Sigmoid colon (tissue), 7 donors: Measurements from ENCODE around the gene ORC4. TPM values are rescaled to one million over a fixed set of nuclear protein-coding genes. Genes with fewer than 3 reads are reported as not detected.

Experiments
- DNase-seq: peaks from one replicate; pipeline ENCODE4 v3.0.0-alpha.2; 2019
- H3K27ac ChIP-seq, 4 donors: fragments of 200-600 bp; sonication (generic); one replicate each; pipeline ENCODE4 v1.5.1; 2016 to 2019; ENCODE audit warnings: mild to moderate bottlenecking in 1 of 4
- H3K27me3 ChIP-seq, 3 donors: fragments of 200-600 bp; sonication (generic); one replicate each; pipeline ENCODE4 v1.5.1; 2019; ENCODE audit warnings: mild to moderate bottlenecking in 1 of 3
- H3K36me3 ChIP-seq, 4 donors: fragments of 200-600 bp; sonication (generic); one replicate each; pipeline ENCODE4 v1.5.1; 2016 to 2019
- H3K4me1 ChIP-seq, 4 donors: fragments of 200-600 bp; sonication (generic); one replicate each; pipeline ENCODE4 v1.5.1; 2017 to 2019
- H3K4me3 ChIP-seq, 4 donors: fragments of 200-600 bp; sonication (generic); one replicate each; pipeline ENCODE4 v1.5.1; 2017 to 2019; ENCODE audit warnings: mild to moderate bottlenecking in 2 of 4, moderate library complexity in 1 of 4
- H3K9me3 ChIP-seq, 4 donors: fragments of 200-600 bp in 3 of 4; sonication (generic) in 3 of 4; one replicate each; pipeline versions ENCODE4 v1.5.1 to v1.6.1; 2013 to 2019
- CTCF ChIP-seq, 4 experiments: fragments of 450-650 bp in 3 of 4; fragments of 200-600 bp in 1 of 4; IDR thresholded peaks; one replicate each; pipeline ENCODE4 v1.5.1; 2016 to 2019; ENCODE audit warnings: antibody characterized with exemption in 4 of 4, mild to moderate bottlenecking in 3 of 4, moderate library complexity in 2 of 4
- EP300 ChIP-seq, 4 donors: sonication (generic); formaldehyde crosslinking; IDR thresholded peaks; one replicate each; pipeline ENCODE4 v1.6.1; 2017; ENCODE audit warnings: antibody characterized with exemption in 4 of 4
- POLR2A ChIP-seq, 2 donors: fragments of 450-650 bp; IDR thresholded peaks; one replicate each; pipeline ENCODE4 v1.6.1; 2016; ENCODE audit warnings: antibody characterized with exemption in 2 of 2, mild to moderate bottlenecking in 2 of 2, moderate library complexity in 2 of 2
- POLR2AphosphoS5 ChIP-seq, 4 donors: sonication (generic); formaldehyde crosslinking; IDR thresholded peaks; one replicate each; pipeline ENCODE4 v1.6.1; 2017; ENCODE audit warnings: antibody characterized with exemption in 4 of 4
- WGBS, 2 donors: extraction: QIAGEN DNeasy Blood & Tissue Kit; methylation state at CpG; one replicate each; pipeline ENCODE4 v1.1.7; 2013; 5-methylcytosine and 5-hydroxymethylcytosine counted together
- intact Hi-C: fragments of 100-400 bp; cut with DNase I; formaldehyde crosslinking; loops from one replicate; pipeline ENCODE4 v1.15.1; 2023
- polyA plus RNA-seq, 3 donors: library from polyadenylated mRNA; stranded (reverse); fragments of 200-250 nt; gene quantifications; one replicate each; pipeline ENCODE4 v1.2.3, GENCODE V29; 2013
- total RNA-seq, 4 donors: library from RNA; depleted of rRNA; stranded (reverse); fragments of >200 nt; gene quantifications; one replicate each; pipeline ENCODE4 v1.1.0, GENCODE V29; 2016
- donor health status: healthy with polysubstance abuse.
- donor health status: Bipolar disorder and iron deficiency.
- donor health status: healthy.

The ORC4 gene
- total and polyA plus RNA-seq, 7 donors = 14.4 to 89.5 (median 61.8) TPM

DNA sequence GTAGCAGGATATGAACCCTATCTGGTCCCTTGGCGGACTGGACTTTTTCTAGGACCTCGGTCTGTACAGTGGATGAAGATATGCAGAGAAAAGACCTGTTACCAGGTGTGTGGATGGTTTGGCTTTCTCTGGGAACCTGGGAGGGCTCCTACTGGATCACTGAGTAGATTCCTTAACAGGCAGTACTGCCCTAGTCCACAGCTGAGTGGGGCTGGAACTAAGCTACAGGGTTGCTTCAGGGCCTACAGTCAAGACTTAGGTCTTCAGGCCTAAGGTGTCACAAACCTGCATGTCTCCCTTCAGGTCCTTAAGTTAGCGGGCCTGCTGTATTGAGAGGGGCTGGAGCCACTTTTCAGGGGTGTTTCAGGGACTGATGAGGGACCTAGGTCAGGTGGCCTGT lies 42.9 kb downstream of the ORC4 start:
- H3K27me3 ChIP-seq = no peaks in the 10 kb centered on the region
- H3K36me3 ChIP-seq = peaks cover 0 to 6% (median 0%) of the 10 kb centered on the region in 4 donors
- intact Hi-C loops = no loop called here
- 97 to 99% methylated on average over 3 of the region's 3 CpGs for WGBS, 2 donors
- TF ChIP-seq POLR2A (IDR thresholded peaks at IDR 0.05) = no peak
- no peak for TF ChIP-seq EP300 (IDR thresholded peaks at IDR 0.05)
- TF ChIP-seq POLR2AphosphoS5 (IDR thresholded peaks at IDR 0.05) = no peak
- no peak for TF ChIP-seq CTCF (IDR thresholded peaks at IDR 0.05)
- H3K4me3 ChIP-seq = no peak overlapping the region
- no peaks in the 10 kb centered on the region for H3K9me3 ChIP-seq
- DNase-seq = no peak
- H3K27ac ChIP-seq = no peak overlapping the region
- H3K4me1 ChIP-seq = peaks cover 0 to 32% (median 7%) of the 10 kb centered on the region in 4 donors

DNA sequence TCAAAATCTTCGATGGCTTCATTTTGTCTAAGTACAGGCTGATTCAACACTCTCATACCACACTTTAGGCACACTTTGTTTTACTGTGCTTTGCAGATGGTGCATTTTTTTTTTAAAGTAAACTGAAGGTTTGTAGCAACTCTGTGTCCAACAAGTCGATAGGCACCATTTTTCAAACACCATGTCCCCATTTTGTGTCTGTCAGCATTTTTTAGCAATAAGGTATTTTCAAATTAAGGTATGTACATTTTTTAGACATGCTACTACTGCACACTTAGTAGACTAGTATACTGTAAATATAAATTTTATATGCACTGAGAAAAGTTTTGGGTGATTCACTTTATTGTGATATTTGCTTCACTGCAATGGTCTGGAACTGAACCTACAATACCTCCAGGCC lies 44.4 kb downstream of the ORC4 start:
- WGBS, 2 donors = 86 to 92% methylated on average over 2 of the region's 2 CpGs
- Histone ChIP-seq H3K4me1 (peaks cover 0 to 23% (median 3%) of the 10 kb centered on the region in 4 donors), H3K36me3 (peaks cover 0 to 14% (median 0%) of the 10 kb centered on the region in 4 donors), H3K9me3 (no peaks in the 10 kb centered on the region), H3K27me3 (no peaks in the 10 kb centered on the region), H3K27ac (no peak overlapping the region), H3K4me3 (no peak overlapping the region)
- no peak for DNase-seq
- TF ChIP-seq EP300 (IDR thresholded peaks at IDR 0.05) = no peak
- no peak for TF ChIP-seq CTCF (IDR thresholded peaks at IDR 0.05)
- TF ChIP-seq POLR2A (IDR thresholded peaks at IDR 0.05) = no peak
- no peak for TF ChIP-seq POLR2AphosphoS5 (IDR thresholded peaks at IDR 0.05)
- intact Hi-C loops = no loop called here

GRCh38 chr2:147968571-147968970 lies 52.0 kb downstream of the ORC4 start:
- H3K27ac ChIP-seq = no peak overlapping the region
- TF ChIP-seq CTCF (IDR thresholded peaks at IDR 0.05) = no peak
- TF ChIP-seq EP300 (IDR thresholded peaks at IDR 0.05) = no peak
- TF ChIP-seq POLR2AphosphoS5 (IDR thresholded peaks at IDR 0.05) = no peak
- no peak for TF ChIP-seq POLR2A (IDR thresholded peaks at IDR 0.05)
- no peak overlapping the region for H3K4me3 ChIP-seq
- intact Hi-C loops = no loop called here
- H3K4me1 ChIP-seq = no peaks in the 10 kb centered on the region
- H3K27me3 ChIP-seq = no peaks in the 10 kb centered on the region
- H3K36me3 ChIP-seq = peaks cover 0 to 14% (median 0%) of the 10 kb centered on the region in 4 donors
- no peak for DNase-seq
- 81 to 92% methylated on average over 2 of the region's 2 CpGs for WGBS, 2 donors
- H3K9me3 ChIP-seq = no peaks in the 10 kb centered on the region

DNA sequence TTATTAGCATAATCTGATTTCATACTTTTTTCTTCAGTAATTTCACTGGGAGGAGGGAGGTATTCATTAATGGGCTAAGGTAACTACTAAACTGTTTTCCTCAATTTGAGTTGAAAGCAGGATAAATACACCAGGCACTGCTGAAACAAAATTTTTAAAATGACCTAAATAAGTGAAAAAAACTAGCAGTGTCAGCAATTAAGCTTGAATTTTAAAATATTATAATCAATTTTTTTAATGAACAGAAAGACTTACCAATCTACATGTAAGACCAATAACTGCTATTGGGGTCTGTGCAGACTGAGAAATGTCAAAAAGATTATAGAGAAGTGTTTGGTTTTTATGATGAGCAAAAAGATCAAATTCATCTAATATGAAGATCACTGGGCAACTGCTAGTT lies 68.4 kb downstream of the ORC4 start:
- intact Hi-C loops = no loop called here
- Histone ChIP-seq H3K9me3 (no peaks in the 10 kb centered on the region), H3K36me3 (peaks cover 0 to 46% (median 4%) of the 10 kb centered on the region in 4 donors), H3K27me3 (no peaks in the 10 kb centered on the region), H3K4me1 (no peaks in the 10 kb centered on the region), H3K4me3 (no peak overlapping the region), H3K27ac (no peak overlapping the region)
- no peak for DNase-seq
- TF ChIP-seq EP300 (IDR thresholded peaks at IDR 0.05) (no peak), POLR2AphosphoS5 (IDR thresholded peaks at IDR 0.05) (no peak), CTCF (IDR thresholded peaks at IDR 0.05) (no peak), POLR2A (IDR thresholded peaks at IDR 0.05) (no peak)

- 72 to 75% methylated on average over 1 of the region's 1 CpG for WGBS, 2 donors
- H3K9me3 ChIP-seq = no peaks in the 10 kb centered on the region
Observed at GRCh38 chr2:147945660-147946059, 74.9 kb downstream of the ORC4 start.

More at GRCh38 chr2:147945660-147946059, 74.9 kb downstream of the ORC4 start:
- intact Hi-C loops = no loop called here
- Histone ChIP-seq H3K4me3 (no peak overlapping the region), H3K4me1 (no peaks in the 10 kb centered on the region), H3K36me3 (peaks cover 0 to 35% (median 0%) of the 10 kb centered on the region in 4 donors), H3K27me3 (no peaks in the 10 kb centered on the region), H3K27ac (no peak overlapping the region)
- no peak for DNase-seq
- no peak for TF ChIP-seq EP300 (IDR thresholded peaks at IDR 0.05)
- no peak for TF ChIP-seq POLR2AphosphoS5 (IDR thresholded peaks at IDR 0.05)
- no peak for TF ChIP-seq POLR2A (IDR thresholded peaks at IDR 0.05)
- TF ChIP-seq CTCF (IDR thresholded peaks at IDR 0.05) = no peak
